HepG2 (cell line): Measurements from ENCODE around the gene LCN12. TPM values are rescaled to one million over a fixed set of nuclear protein-coding genes. Genes with fewer than 3 reads are reported as not detected.

ENCODE experiments used
- ATAC-seq: fragments of 200-7000 bp; cut with Tn5 transposase; 3 replicates; pipeline ENCODE4 v1.9.1; 2020; ENCODE audit warnings: mild to moderate bottlenecking, moderate library complexity
- BruUV-seq: library from RNA; stranded (reverse); fragments of 400-500 nt; replicated peaks from 2 replicates; lab custom pipeline; 2021; lab: Mats Ljungman, UMichigan
- CTCF ChIA-PET: fragments of 300-600 bp; formaldehyde crosslinking; extraction: SDS; loops from one replicate; lab custom pipeline; 2021; ENCODE audit warnings: low total read pairs, inconsistent platforms, low intra/inter-chr PET ratio; lab: Yijun Ruan, JAX
- POLR2A ChIA-PET: fragments of 350-600 bp; sonication (Branson Sonifier 250); formaldehyde crosslinking; loops from one replicate; lab custom pipeline; 2020; ENCODE audit warnings: antibody characterized with exemption, inconsistent platforms; lab: Yijun Ruan, JAX
- DNase-seq: peaks from one replicate; pipeline ENCODE4 v3.0.0-alpha.2; 2015; ENCODE audit warnings: low spot score
- FAIRE-seq: peaks from 3 replicates; lab custom pipeline; 2011; peaks lifted over from hg19 to GRCh38; lab: Jason Lieb, UNC
- H2AFZ ChIP-seq: one replicate; pipeline ENCODE4 v1.6.1; 2011; ENCODE audit warnings: low read length, inconsistent platforms
- H3K27ac ChIP-seq: fragments of 300-600 bp; 3 replicates; pipeline ENCODE4 v1.8.0; 2011; ENCODE audit warnings: mixed run types, mild to moderate bottlenecking, mixed read lengths, low read length, inconsistent platforms; ENCODE audit not compliant: insufficient read depth; ENCODE audit errors: extremely low read length
- H3K27me3 ChIP-seq, 2 experiments: fragments of 200-600 bp in 1 of 2; 2 replicates in 1 of 2; 3 replicates in 1 of 2; pipeline versions ENCODE4 v1.6.0 to v1.8.0; 2011; ENCODE audit warnings: low read length in 2 of 2, mild to moderate bottlenecking in 2 of 2, moderate library complexity in 2 of 2, inconsistent platforms in 1 of 2; ENCODE audit not compliant: insufficient read depth in 2 of 2, control insufficient read depth in 1 of 2
- H3K36me3 ChIP-seq, 2 experiments: fragments of 200-600 bp in 1 of 2; replicated peaks in 1 of 2; 2 replicates in 1 of 2; 3 replicates in 1 of 2; pipeline versions ENCODE4 v1.5.1 to v1.8.0; 2011; ENCODE audit warnings: low read length in 2 of 2, inconsistent platforms in 1 of 2; ENCODE audit not compliant: insufficient read depth in 2 of 2, control insufficient read depth in 1 of 2
- H3K4me1 ChIP-seq: 2 replicates; pipeline ENCODE4 v1.5.1; 2012; ENCODE audit warnings: low read length, inconsistent platforms; ENCODE audit not compliant: insufficient read depth
- H3K4me2 ChIP-seq: 2 replicates; pipeline ENCODE4 v1.6.0; 2011; ENCODE audit warnings: low read depth, low read length, inconsistent platforms
- H3K4me3 ChIP-seq, 3 experiments: fragments of 200-600 bp in 1 of 3; sonication (generic), shearing (Covaris generic) in 1 of 3; replicated peaks in 1 of 3; 2 replicates each; pipeline ENCODE4 v1.5.1; 2011 to 2016; ENCODE audit warnings: low read length in 3 of 3, inconsistent platforms in 2 of 3, low read depth in 2 of 3, mild to moderate bottlenecking in 2 of 3, control low read depth in 1 of 3, mixed read lengths in 1 of 3; ENCODE audit not compliant: insufficient read depth in 1 of 3
- H3K79me2 ChIP-seq: one replicate; pipeline ENCODE4 v1.6.1; 2011; ENCODE audit warnings: low read length, inconsistent platforms; ENCODE audit not compliant: insufficient read depth
- H3K9ac ChIP-seq: 2 replicates; pipeline ENCODE4 v1.6.0; 2011; ENCODE audit warnings: mild to moderate bottlenecking, low read depth, low read length, inconsistent platforms; ENCODE audit not compliant: insufficient read depth
- H3K9me3 ChIP-seq: 2 replicates; pipeline ENCODE4 v1.5.1; 2012; ENCODE audit warnings: mild to moderate bottlenecking, low read length
- H4K20me1 ChIP-seq: 2 replicates; pipeline ENCODE4 v1.6.0; 2011; ENCODE audit warnings: inconsistent platforms, mild to moderate bottlenecking, low read length, moderate library complexity; ENCODE audit not compliant: insufficient read depth
- AKAP8 ChIP-seq: sonication (generic); formaldehyde crosslinking; IDR thresholded peaks from 2 replicates; pipeline ENCODE4 v1.5.1; 2020; ENCODE audit warnings: mild to moderate bottlenecking, missing genetic modification reagents
- ARNT2 ChIP-seq: sonication (generic); formaldehyde crosslinking; IDR thresholded peaks from 2 replicates; pipeline ENCODE4 v1.8.0; 2022; ENCODE audit warnings: mild to moderate bottlenecking, low read depth, missing genetic modification reagents, moderate library complexity
- ELF1 ChIP-seq: sonication (generic); formaldehyde crosslinking; IDR thresholded peaks from 2 replicates; pipeline ENCODE4 v1.4.0; 2020; ENCODE audit warnings: missing genetic modification reagents
- ELF3 ChIP-seq: IDR thresholded peaks from 2 replicates; pipeline ENCODE4 v1.6.1; 2016; ENCODE audit warnings: missing genetic modification reagents, missing compliant biosample characterization
- HNRNPLL ChIP-seq: fragments of 200-400 bp; formaldehyde crosslinking; IDR thresholded peaks from 2 replicates; pipeline ENCODE4 v1.6.1; 2017; ENCODE audit warnings: mild to moderate bottlenecking, low read depth, low read length; ENCODE audit not compliant: poor library complexity, severe bottlenecking
- IRF2 ChIP-seq: IDR thresholded peaks from 2 replicates; pipeline ENCODE4 v1.6.1; 2018; ENCODE audit warnings: missing genetic modification reagents, missing compliant biosample characterization
- NR2F2 ChIP-seq: IDR thresholded peaks from 2 replicates; pipeline ENCODE4 v1.6.1; 2012; ENCODE audit warnings: low read depth, inconsistent platforms, borderline replicate concordance
- PCBP1 ChIP-seq: fragments of 200-400 bp; formaldehyde crosslinking; IDR thresholded peaks from 2 replicates; pipeline ENCODE4 v1.6.1; 2017; ENCODE audit warnings: mild to moderate bottlenecking, low read depth, low read length, borderline replicate concordance
- SPEN ChIP-seq: sonication (generic); formaldehyde crosslinking; IDR thresholded peaks from 2 replicates; pipeline ENCODE4 v1.5.1; 2020; ENCODE audit warnings: low read depth, mild to moderate bottlenecking, missing genetic modification reagents
- ZBTB20 ChIP-seq: sonication (generic); formaldehyde crosslinking; IDR thresholded peaks from 2 replicates; pipeline ENCODE4 v1.8.1; 2023; ENCODE audit warnings: missing genetic modification reagents, low read depth, mild to moderate bottlenecking, borderline replicate concordance
- ZNF263 ChIP-seq: sonication (generic); formaldehyde crosslinking; IDR thresholded peaks from 2 replicates; pipeline ENCODE4 v1.4.0; 2020; ENCODE audit warnings: missing genetic modification reagents
- ZNF333 ChIP-seq: sonication (generic); formaldehyde crosslinking; IDR thresholded peaks from 2 replicates; pipeline ENCODE4 v1.4.0; 2020; ENCODE audit warnings: mild to moderate bottlenecking, missing genetic modification reagents, borderline replicate concordance
- ZNF547 ChIP-seq: sonication (generic); formaldehyde crosslinking; IDR thresholded peaks from 2 replicates; pipeline ENCODE4 v1.5.1; 2020; ENCODE audit warnings: mild to moderate bottlenecking, missing genetic modification reagents
- ZNF674 ChIP-seq: sonication (generic); formaldehyde crosslinking; IDR thresholded peaks from 2 replicates; pipeline ENCODE4 v1.5.0; 2020; ENCODE audit warnings: low read depth, mild to moderate bottlenecking, missing genetic modification reagents
- ZSCAN29 ChIP-seq: sonication (generic); formaldehyde crosslinking; conservative IDR thresholded peaks from 2 replicates; pipeline ENCODE4 v1.4.0; 2020; ENCODE audit warnings: mild to moderate bottlenecking, missing genetic modification reagents
- WGBS: methylation state at CpG from one replicate; pipeline ENCODE4 v1.1.6; 2017; ENCODE audit warnings: low lambda C conversion rate; 5-methylcytosine and 5-hydroxymethylcytosine counted together
- in situ Hi-C: cut with HindIII; loops from 2 replicates; pipeline ENCODE4 v1.10.0; 2017; ENCODE audit warnings: low pct_unique_long_range_greater_than_20kb; ENCODE audit not compliant: extremely low pct_ligation_motif_present
- intact Hi-C: fragments of 100-400 bp; cut with micrococcal nuclease; formaldehyde crosslinking; loops from one replicate; pipeline ENCODE4 v1.10.0; 2022; ENCODE audit not compliant: unreplicated experiment
- polyA plus RNA-seq, 8 experiments: library from polyadenylated mRNA; depleted of rRNA in 3 of 8; stranded (reverse) in 7 of 8; unstranded in 1 of 8; fragments of >200 nt; fragmentation: Illumina TruSeq in 4 of 8; extraction: Trizol in 4 of 8; gene quantifications; 2 replicates each; pipeline versions ENCODE4 v1.2.1 to v1.2.3, GENCODE V29; 2011 to 2016; ENCODE audit warnings: low read depth in 4 of 8, missing spikeins in 1 of 8, mixed read lengths in 1 of 8; ENCODE audit not compliant: insufficient read depth in 1 of 8
- total RNA-seq, 5 experiments: library from RNA; depleted of rRNA; stranded (reverse); fragments of >200 nt; fragmentation: Illumina TruSeq; extraction: Trizol; gene quantifications; 2 replicates each; pipeline ENCODE4 v1.2.3, GENCODE V29; 2016; ENCODE audit warnings: low read depth in 1 of 5
- TF ChIP-seq, protein P1 (sequence below): sonication (generic); formaldehyde crosslinking; IDR thresholded peaks from 2 replicates; pipeline ENCODE4 v1.5.1; 2020; ENCODE audit warnings: mild to moderate bottlenecking, missing genetic modification reagents, moderate library complexity
- TF ChIP-seq, protein P2 (sequence below): sonication (generic); formaldehyde crosslinking; IDR thresholded peaks from 2 replicates; pipeline ENCODE4 v1.4.0; 2020; ENCODE audit warnings: missing genetic modification reagents, low read depth, mild to moderate bottlenecking, borderline replicate concordance

The LCN12 gene
- total and polyA plus RNA-seq, 2 of the 13 experiments (the other 11 are each of a cell fraction or from before 2014, with no cell fraction given): 3.4 to 6.9 TPM

DNA sequence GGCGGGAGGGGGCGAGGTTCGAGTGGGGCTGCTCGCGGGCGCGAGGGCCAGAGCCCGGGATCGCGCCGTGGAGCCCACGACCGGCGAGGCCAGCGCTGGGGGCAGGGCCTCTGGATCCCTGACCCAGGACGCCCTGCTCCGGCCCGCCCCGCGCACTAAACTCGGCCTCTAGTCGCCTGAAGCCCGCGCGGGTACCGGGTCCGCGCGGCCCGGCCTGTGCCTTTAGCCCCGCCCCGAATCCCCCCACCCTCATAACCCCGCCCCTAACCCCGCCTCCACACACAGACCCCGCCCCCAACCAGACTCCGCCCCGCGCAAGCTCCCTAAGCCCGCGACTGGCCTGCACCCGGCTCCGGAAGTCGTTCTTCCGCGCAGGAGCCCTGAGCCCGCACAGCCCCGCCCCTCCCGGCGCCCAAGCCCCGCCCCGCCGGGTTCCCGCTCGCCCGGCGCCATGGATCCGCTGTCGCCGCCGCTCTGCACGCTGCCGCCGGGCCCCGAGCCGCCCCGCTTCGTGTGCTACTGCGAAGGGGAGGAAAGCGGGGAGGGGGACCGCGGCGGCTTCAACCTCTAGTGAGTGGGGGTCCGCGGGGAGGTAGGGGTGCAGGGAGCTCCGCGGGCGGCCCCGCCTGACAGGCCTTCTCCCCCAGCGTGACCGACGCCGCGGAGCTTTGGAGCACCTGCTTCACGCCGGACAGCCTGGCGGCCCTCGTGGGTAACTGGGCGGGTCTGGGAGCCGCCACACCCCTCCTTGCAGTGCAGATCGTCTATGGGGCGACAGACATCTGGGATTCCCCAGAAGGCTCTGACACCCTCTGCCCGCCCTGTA, 40.1 kb downstream of the LCN12 start, which contains the start of gene PAXX (continued):
- peak; percentile 19; the same call in 1 of the 2 replicates for TF ChIP-seq ELF3 (CRISPR knock-in tag)
- TF ChIP-seq IRF2 (CRISPR knock-in tag): no peak
- TF ChIP-seq ZNF674: 0 out of 2 replicates have a peak, but pooled peaks have one; percentile 45
- no peak for TF ChIP-seq ZBTB20 (CRISPR knock-in tag)
- TF ChIP-seq ARNT2 (CRISPR knock-in tag): peak; percentile 72; the same call in 1 of the 2 replicates
- TF ChIP-seq ZNF547: peak; percentile 94
- no peak for TF ChIP-seq NR2F2

DNA sequence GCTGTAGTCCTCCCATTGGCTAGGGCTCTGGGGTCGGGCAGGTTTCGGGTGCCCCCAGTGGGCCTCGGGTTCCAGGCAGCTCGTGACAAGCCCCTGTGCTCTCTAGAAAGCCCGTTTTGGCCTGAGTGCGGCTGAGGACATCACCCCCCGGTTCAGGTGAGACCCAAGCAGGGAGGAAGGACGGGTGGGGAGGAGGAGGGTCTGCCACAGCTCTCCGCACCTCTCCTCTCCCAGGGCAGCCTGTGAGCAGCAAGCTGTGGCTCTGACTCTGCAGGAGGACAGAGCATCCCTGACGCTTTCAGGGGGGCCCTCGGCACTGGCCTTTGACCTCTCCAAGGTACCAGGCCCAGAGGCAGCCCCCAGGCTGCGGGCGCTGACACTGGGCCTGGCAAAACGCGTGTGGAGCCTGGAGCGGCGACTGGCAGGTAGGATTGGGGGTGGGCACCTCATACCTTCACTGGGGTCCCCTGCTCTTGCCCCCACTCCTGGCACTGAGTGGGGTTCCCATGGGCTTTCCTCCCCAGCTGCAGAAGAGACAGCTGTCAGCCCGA, 40.8 kb downstream of the LCN12 start:
- BruUV-seq: TSS peak; percentile 89
- in situ Hi-C loops: no loop called here
- peaks cover 71% of the 10 kb centered on the region for H3K4me1 ChIP-seq
- TF ChIP-seq ZNF263 (CRISPR knock-in tag): peak; percentile 93
- 0 out of 2 replicates have a peak, but pooled peaks have one; percentile 35 for TF ChIP-seq SPEN (CRISPR knock-in tag)
- TF ChIP-seq, protein P1, sequence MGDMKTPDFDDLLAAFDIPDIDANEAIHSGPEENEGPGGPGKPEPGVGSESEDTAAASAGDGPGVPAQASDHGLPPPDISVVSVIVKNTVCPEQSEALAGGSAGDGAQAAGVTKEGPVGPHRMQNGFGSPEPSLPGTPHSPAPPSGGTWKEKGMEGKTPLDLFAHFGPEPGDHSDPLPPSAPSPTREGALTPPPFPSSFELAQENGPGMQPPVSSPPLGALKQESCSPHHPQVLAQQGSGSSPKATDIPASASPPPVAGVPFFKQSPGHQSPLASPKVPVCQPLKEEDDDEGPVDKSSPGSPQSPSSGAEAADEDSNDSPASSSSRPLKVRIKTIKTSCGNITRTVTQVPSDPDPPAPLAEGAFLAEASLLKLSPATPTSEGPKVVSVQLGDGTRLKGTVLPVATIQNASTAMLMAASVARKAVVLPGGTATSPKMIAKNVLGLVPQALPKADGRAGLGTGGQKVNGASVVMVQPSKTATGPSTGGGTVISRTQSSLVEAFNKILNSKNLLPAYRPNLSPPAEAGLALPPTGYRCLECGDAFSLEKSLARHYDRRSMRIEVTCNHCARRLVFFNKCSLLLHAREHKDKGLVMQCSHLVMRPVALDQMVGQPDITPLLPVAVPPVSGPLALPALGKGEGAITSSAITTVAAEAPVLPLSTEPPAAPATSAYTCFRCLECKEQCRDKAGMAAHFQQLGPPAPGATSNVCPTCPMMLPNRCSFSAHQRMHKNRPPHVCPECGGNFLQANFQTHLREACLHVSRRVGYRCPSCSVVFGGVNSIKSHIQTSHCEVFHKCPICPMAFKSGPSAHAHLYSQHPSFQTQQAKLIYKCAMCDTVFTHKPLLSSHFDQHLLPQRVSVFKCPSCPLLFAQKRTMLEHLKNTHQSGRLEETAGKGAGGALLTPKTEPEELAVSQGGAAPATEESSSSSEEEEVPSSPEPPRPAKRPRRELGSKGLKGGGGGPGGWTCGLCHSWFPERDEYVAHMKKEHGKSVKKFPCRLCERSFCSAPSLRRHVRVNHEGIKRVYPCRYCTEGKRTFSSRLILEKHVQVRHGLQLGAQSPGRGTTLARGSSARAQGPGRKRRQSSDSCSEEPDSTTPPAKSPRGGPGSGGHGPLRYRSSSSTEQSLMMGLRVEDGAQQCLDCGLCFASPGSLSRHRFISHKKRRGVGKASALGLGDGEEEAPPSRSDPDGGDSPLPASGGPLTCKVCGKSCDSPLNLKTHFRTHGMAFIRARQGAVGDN: peak; percentile 50; the same call in 1 of the 2 replicates
- TF ChIP-seq ZSCAN29: no peak
- 0 out of 2 replicates have a peak, but pooled peaks have one; percentile 47 for TF ChIP-seq ZNF333 (CRISPR knock-in tag)
- TF ChIP-seq PCBP1: 0 out of 2 replicates have a peak, but pooled peaks have one; percentile 18
- TF ChIP-seq AKAP8 (CRISPR knock-in tag): 0 out of 2 replicates have a peak, but pooled peaks have one; percentile 10
- TF ChIP-seq, protein P2, sequence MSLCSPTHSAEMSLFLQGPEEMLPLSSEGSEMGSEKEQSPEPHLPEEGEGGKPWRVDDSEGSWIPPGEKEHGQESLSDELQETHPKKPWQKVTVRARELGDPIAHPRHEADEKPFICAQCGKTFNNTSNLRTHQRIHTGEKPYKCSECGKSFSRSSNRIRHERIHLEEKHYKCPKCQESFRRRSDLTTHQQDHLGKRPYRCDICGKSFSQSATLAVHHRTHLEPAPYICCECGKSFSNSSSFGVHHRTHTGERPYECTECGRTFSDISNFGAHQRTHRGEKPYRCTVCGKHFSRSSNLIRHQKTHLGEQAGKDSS (CRISPR knock-in tag): 0 out of 2 replicates have a peak, but pooled peaks have one; percentile 14
- peak; percentile 18 for TF ChIP-seq HNRNPLL
- TF ChIP-seq ELF1 (CRISPR knock-in tag): 0 out of 2 replicates have a peak, but pooled peaks have one; percentile 6

More for the DNA sequence above, 40.8 kb downstream of the LCN12 start:
- peak overlapping the region; percentile 61 to 83 (median 73) for H3K4me3 ChIP-seq
- peaks cover 5% of the 10 kb centered on the region for H3K79me2 ChIP-seq
- ChIA-PET POLR2A (interaction anchor here (0.9 to 2.7 kb wide), 6 partner anchors 9 to 264 kb away, joined by 3 to 22 read pairs (median 4); no protein-coding TSS in a partner anchor), CTCF (no interaction called here)
- H3K9ac ChIP-seq: peak overlapping the region; percentile 68
- peaks cover under 1 to 5% of the 10 kb centered on the region in 2 experiments; a peak in 2 of 5 replicates for H3K27me3 ChIP-seq
- H3K4me2 ChIP-seq: peak overlapping the region; percentile 92
- H3K9me3 ChIP-seq: no peaks in the 10 kb centered on the region
- no peak overlapping the region for H2AFZ ChIP-seq
- FAIRE-seq (no peak), DNase-seq (no peak), ATAC-seq (no peak)
- H3K36me3 ChIP-seq: no peaks in the 10 kb centered on the region
- WGBS: 61% methylated on average over 5 of the region's 18 CpGs
- intact Hi-C loops: loop anchor here (2.0 kb wide), 1 partner anchor 46 kb away; no protein-coding TSS in a partner anchor
- H3K27ac ChIP-seq: peak overlapping the region; percentile 52
- no peaks in the 10 kb centered on the region for H4K20me1 ChIP-seq
